Neural cell (in vitro differentiated cells): Measurements from ENCODE around the gene ZNF532. TPM values are rescaled to one million over a fixed set of nuclear protein-coding genes. Genes with fewer than 3 reads are reported as not detected.

Source experiments
- H2AFZ ChIP-seq: fragments of 200-600, 300-800 bp; sonication (generic), shearing (Covaris generic); 2 replicates; pipeline ENCODE4 v1.6.0; 2014; ENCODE audit warnings: low read depth, mild to moderate bottlenecking, antibody characterized with exemption, low read length, moderate library complexity
- H3F3A ChIP-seq: fragments of 200-600 bp; shearing (Covaris generic); 2 replicates; pipeline ENCODE4 v1.6.1; 2016; ENCODE audit warnings: mild to moderate bottlenecking, moderate library complexity, mixed read lengths, antibody characterized with exemption, low read length; ENCODE audit not compliant: insufficient read depth, poor library complexity, severe bottlenecking
- H3K27ac ChIP-seq: fragments of 200-600, 300-800 bp; sonication (generic), shearing (Covaris generic); 2 replicates; pipeline ENCODE4 v1.5.1; 2014; ENCODE audit warnings: mild to moderate bottlenecking, low read length, moderate library complexity
- H3K27me3 ChIP-seq: fragments of 300-800, 200-600 bp; sonication (generic), shearing (Covaris generic); 2 replicates; pipeline ENCODE4 v1.6.0; 2014; ENCODE audit warnings: mild to moderate bottlenecking, low read depth, low read length, moderate library complexity; ENCODE audit not compliant: insufficient read depth
- H3K36me3 ChIP-seq: fragments of 300-800, 200-600 bp; sonication (generic), shearing (Covaris generic); 2 replicates; pipeline ENCODE4 v1.5.1; 2014; ENCODE audit warnings: mild to moderate bottlenecking, antibody characterized with exemption, low read length, moderate library complexity; ENCODE audit not compliant: insufficient read depth
- H3K4me2 ChIP-seq: fragments of 300-800, 200-600 bp; sonication (generic), shearing (Covaris generic); 2 replicates; pipeline ENCODE4 v1.6.0; 2014; ENCODE audit warnings: mild to moderate bottlenecking, low read length
- H3K4me3 ChIP-seq: fragments of 300-800, 200-600 bp; sonication (generic), shearing (Covaris generic); 2 replicates; pipeline ENCODE4 v1.5.1; 2014; ENCODE audit warnings: mild to moderate bottlenecking, low read length, moderate library complexity
- H3K79me2 ChIP-seq: fragments of 200-600 bp; shearing (Covaris generic); replicated peaks from 2 replicates; pipeline ENCODE4 v1.6.0; 2014; ENCODE audit warnings: mild to moderate bottlenecking, low read length, moderate library complexity; ENCODE audit not compliant: insufficient read depth
- H3K9ac ChIP-seq: fragments of 300-800, 200-600 bp; sonication (generic), shearing (Covaris generic); 2 replicates; pipeline ENCODE4 v1.6.1; 2016; ENCODE audit warnings: mild to moderate bottlenecking, low read length, mixed read lengths
- H3K9me2 ChIP-seq: fragments of 200-600 bp; shearing (Covaris generic); 2 replicates; pipeline ENCODE4 v1.6.1; 2016; ENCODE audit warnings: mild to moderate bottlenecking, low read length, mixed read lengths; ENCODE audit not compliant: insufficient read depth
- H3K9me3 ChIP-seq: fragments of 200-600, 300-800 bp; sonication (generic), shearing (Covaris generic); 2 replicates; pipeline ENCODE4 v1.6.1; 2016; ENCODE audit warnings: mild to moderate bottlenecking, mixed run types, low read length, moderate library complexity, mixed read lengths
- H4K20me1 ChIP-seq: fragments of 200-600 bp; shearing (Covaris generic); 2 replicates; pipeline ENCODE4 v1.6.1; 2016; ENCODE audit warnings: mild to moderate bottlenecking, mixed run types; ENCODE audit not compliant: insufficient read depth
- EP300 ChIP-seq: fragments of 450-650 bp; conservative IDR thresholded peaks from 2 replicates; pipeline ENCODE4 v1.6.1; 2014; ENCODE audit warnings: antibody characterized with exemption, mild to moderate bottlenecking, moderate library complexity; ENCODE audit not compliant: poor library complexity, severe bottlenecking
- EZH2 ChIP-seq: fragments of 200-600, 300-800 bp; shearing (Covaris generic), sonication (generic); IDR thresholded peaks from 2 replicates; pipeline ENCODE4 v1.6.1; 2014; ENCODE audit warnings: antibody characterized with exemption, low read length, borderline replicate concordance, mild to moderate bottlenecking; ENCODE audit not compliant: insufficient read depth, poor library complexity, severe bottlenecking
- MXI1 ChIP-seq: fragments of 450-650 bp; conservative IDR thresholded peaks from 2 replicates; pipeline ENCODE4 v1.6.1; 2014; ENCODE audit warnings: antibody characterized with exemption, mild to moderate bottlenecking; ENCODE audit not compliant: poor library complexity, severe bottlenecking
- POLR2AphosphoS5 ChIP-seq: IDR thresholded peaks from 2 replicates; pipeline ENCODE4 v1.6.1; 2012
- RAD21 ChIP-seq: fragments of 450-650 bp; conservative IDR thresholded peaks from 2 replicates; pipeline ENCODE4 v1.6.1; 2014; ENCODE audit warnings: antibody characterized with exemption, mild to moderate bottlenecking, moderate library complexity
- SMC3 ChIP-seq: fragments of 450-650 bp; conservative IDR thresholded peaks from 2 replicates; pipeline ENCODE4 v1.6.1; 2014; ENCODE audit warnings: antibody characterized with exemption, mild to moderate bottlenecking, moderate library complexity; ENCODE audit not compliant: poor library complexity
- TAF1 ChIP-seq: IDR thresholded peaks from 2 replicates; pipeline ENCODE4 v1.6.1; 2012; ENCODE audit warnings: low read depth
- polyA plus RNA-seq: library from polyadenylated mRNA; depleted of rRNA; stranded (reverse); fragments of >200 nt; gene quantifications from 2 replicates; pipeline ENCODE4 v1.2.3, GENCODE V29; 2014
- TF ChIP-seq, protein P1 (sequence below): fragments of 450-650 bp; IDR thresholded peaks from 2 replicates; pipeline ENCODE4 v1.5.1; 2014; ENCODE audit warnings: antibody characterized with exemption, mild to moderate bottlenecking, moderate library complexity; ENCODE audit not compliant: poor library complexity, severe bottlenecking
- TF ChIP-seq, protein P2 (sequence below): IDR thresholded peaks from 2 replicates; pipeline ENCODE4 v1.6.1; 2012; ENCODE audit warnings: borderline replicate concordance

Gene ZNF532
- polyA plus RNA-seq, 1 donor from 2014 or later, result 119 TPM

DNA sequence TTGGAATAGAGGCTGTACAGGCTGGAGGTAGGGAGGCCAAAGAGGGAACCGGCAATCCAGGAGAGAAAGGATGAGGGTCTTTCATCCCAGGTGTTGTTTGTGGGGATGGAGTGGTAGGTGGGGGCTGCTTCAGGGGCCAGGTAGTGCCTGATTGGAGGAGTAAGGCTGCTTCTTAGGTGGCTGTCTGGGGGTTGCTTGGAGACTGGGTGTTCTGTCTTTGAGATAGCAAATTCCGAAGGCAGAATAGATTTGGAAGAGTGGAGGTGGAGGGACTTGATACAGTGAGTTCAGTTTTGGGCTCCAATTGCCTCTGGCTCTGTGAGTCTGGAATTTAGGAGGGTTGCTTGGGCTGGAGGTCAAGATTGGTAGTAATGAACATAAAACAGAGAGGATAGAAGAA, 5.9 kb downstream of the ZNF532 start:
- peaks cover 98% of the 10 kb centered on the region for H3K79me2 ChIP-seq
- H3K9ac ChIP-seq, result no peak overlapping the region
- H4K20me1 ChIP-seq, result no peaks in the 10 kb centered on the region
- H3K27ac ChIP-seq, result no peak overlapping the region
- peaks cover 11% of the 10 kb centered on the region for H3F3A ChIP-seq
- H3K4me3 ChIP-seq, result no peak overlapping the region
- H2AFZ ChIP-seq, result no peak overlapping the region
- no peaks in the 10 kb centered on the region for H3K27me3 ChIP-seq
- peaks cover 5% of the 10 kb centered on the region for H3K9me3 ChIP-seq
- H3K36me3 ChIP-seq, result peaks cover 29% of the 10 kb centered on the region
- H3K4me2 ChIP-seq, result no peak overlapping the region
- H3K9me2 ChIP-seq, result no peaks in the 10 kb centered on the region
- TF ChIP-seq TAF1 (no peak), EZH2 (no peak), POLR2AphosphoS5 (no peak), EP300 (no peak), MXI1 (no peak), RAD21 (no peak), SMC3 (no peak)
- TF ChIP-seq, protein P1, sequence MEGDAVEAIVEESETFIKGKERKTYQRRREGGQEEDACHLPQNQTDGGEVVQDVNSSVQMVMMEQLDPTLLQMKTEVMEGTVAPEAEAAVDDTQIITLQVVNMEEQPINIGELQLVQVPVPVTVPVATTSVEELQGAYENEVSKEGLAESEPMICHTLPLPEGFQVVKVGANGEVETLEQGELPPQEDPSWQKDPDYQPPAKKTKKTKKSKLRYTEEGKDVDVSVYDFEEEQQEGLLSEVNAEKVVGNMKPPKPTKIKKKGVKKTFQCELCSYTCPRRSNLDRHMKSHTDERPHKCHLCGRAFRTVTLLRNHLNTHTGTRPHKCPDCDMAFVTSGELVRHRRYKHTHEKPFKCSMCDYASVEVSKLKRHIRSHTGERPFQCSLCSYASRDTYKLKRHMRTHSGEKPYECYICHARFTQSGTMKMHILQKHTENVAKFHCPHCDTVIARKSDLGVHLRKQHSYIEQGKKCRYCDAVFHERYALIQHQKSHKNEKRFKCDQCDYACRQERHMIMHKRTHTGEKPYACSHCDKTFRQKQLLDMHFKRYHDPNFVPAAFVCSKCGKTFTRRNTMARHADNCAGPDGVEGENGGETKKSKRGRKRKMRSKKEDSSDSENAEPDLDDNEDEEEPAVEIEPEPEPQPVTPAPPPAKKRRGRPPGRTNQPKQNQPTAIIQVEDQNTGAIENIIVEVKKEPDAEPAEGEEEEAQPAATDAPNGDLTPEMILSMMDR, result no peak
- TF ChIP-seq, protein P2, sequence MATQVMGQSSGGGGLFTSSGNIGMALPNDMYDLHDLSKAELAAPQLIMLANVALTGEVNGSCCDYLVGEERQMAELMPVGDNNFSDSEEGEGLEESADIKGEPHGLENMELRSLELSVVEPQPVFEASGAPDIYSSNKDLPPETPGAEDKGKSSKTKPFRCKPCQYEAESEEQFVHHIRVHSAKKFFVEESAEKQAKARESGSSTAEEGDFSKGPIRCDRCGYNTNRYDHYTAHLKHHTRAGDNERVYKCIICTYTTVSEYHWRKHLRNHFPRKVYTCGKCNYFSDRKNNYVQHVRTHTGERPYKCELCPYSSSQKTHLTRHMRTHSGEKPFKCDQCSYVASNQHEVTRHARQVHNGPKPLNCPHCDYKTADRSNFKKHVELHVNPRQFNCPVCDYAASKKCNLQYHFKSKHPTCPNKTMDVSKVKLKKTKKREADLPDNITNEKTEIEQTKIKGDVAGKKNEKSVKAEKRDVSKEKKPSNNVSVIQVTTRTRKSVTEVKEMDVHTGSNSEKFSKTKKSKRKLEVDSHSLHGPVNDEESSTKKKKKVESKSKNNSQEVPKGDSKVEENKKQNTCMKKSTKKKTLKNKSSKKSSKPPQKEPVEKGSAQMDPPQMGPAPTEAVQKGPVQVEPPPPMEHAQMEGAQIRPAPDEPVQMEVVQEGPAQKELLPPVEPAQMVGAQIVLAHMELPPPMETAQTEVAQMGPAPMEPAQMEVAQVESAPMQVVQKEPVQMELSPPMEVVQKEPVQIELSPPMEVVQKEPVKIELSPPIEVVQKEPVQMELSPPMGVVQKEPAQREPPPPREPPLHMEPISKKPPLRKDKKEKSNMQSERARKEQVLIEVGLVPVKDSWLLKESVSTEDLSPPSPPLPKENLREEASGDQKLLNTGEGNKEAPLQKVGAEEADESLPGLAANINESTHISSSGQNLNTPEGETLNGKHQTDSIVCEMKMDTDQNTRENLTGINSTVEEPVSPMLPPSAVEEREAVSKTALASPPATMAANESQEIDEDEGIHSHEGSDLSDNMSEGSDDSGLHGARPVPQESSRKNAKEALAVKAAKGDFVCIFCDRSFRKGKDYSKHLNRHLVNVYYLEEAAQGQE, result no peak

DNA sequence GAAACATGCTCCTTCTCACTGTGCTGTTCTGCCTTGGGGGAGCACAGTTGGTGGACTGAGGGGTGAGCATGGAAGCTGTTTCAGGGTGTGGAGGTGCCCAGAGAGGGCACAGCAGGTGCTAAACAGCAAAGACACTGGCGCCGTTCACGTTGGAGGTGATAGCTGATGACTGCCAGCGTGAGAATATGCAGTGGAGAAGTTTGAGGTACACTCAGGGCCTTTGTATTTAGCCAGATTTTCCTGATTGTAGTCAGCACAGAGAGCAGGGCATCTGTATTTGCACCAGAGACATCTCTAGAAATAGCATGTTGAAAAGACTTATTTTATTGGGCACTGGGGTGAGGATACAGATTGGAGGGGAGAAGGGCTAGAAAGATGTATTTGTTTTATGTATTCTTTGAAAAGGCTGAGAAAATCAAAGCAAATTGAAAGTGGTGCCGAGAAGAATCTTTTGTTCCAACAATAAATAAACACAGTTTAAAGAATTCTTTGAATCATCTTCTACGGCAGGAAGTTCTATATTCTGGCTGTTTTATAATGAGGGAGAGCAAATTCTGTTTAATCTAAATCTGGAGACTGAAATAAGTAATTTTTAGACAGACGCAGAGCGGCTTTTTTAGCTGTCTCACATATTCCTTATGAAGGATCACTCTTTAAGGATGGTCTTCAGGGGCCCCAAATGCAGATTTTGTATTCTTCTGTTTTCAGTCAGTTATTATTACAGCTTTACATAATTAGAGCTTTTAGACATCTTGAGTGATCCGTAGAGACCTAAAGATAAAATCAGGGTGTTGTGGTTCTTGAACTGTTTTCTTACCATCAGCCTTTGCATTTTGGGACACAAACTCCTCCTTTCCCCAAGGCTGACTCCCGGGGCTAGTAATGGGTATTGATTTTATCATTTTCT, 7.1 kb downstream of the ZNF532 start:
- H3K9ac ChIP-seq, result no peak overlapping the region
- H3K79me2 ChIP-seq, result peaks cover 96% of the 10 kb centered on the region
- H3F3A ChIP-seq, result peaks cover under 1% of the 10 kb centered on the region
- no peak overlapping the region for H3K4me2 ChIP-seq
- H3K9me3 ChIP-seq, result peaks cover 5% of the 10 kb centered on the region
- H3K27me3 ChIP-seq, result no peaks in the 10 kb centered on the region
- H3K36me3 ChIP-seq, result peaks cover 36% of the 10 kb centered on the region
- H2AFZ ChIP-seq, result no peak overlapping the region
- H3K27ac ChIP-seq, result no peak overlapping the region
- H4K20me1 ChIP-seq, result no peaks in the 10 kb centered on the region
- TF ChIP-seq, protein P1, result no peak
- no peak for TF ChIP-seq RAD21
- no peak for TF ChIP-seq TAF1
- no peak for TF ChIP-seq EZH2
- TF ChIP-seq, protein P2, result no peak
- no peak for TF ChIP-seq EP300
- TF ChIP-seq POLR2AphosphoS5, result no peak
- TF ChIP-seq SMC3, result no peak
- H3K4me3 ChIP-seq, result no peak overlapping the region
- H3K9me2 ChIP-seq, result no peaks in the 10 kb centered on the region
